OCI-LY3 (cell line): ENCODE data around the gene SLC8A1.

Experiments used
- H2AFZ ChIP-seq: fragments of 200-600, 300-600 bp; shearing (Covaris generic); 2 replicates; pipeline ENCODE4 v1.6.0; 2014; ENCODE audit warnings: antibody characterized with exemption, low read depth, low read length
- H3K27ac ChIP-seq: fragments of 200-600, 300-600 bp; sonication (generic); 2 replicates; pipeline ENCODE4 v1.5.1; 2014; ENCODE audit warnings: mild to moderate bottlenecking, low read length, moderate library complexity, mixed read lengths
- H3K27me3 ChIP-seq: fragments of 200-600, 300-600 bp; sonication (generic); 2 replicates; pipeline ENCODE4 v1.6.1; 2014; ENCODE audit warnings: low read depth, low read length, mixed read lengths
- H3K36me3 ChIP-seq: fragments of 200-600, 300-600 bp; sonication (generic); replicated peaks from 2 replicates; pipeline ENCODE3; 2014; ENCODE audit warnings: low read depth, low read length, mixed read lengths
- H3K4me1 ChIP-seq: fragments of 300-600, 200-600 bp; sonication (generic); 2 replicates; pipeline ENCODE4 v1.6.1; 2014; ENCODE audit warnings: low read length, mixed read lengths
- H3K4me2 ChIP-seq: fragments of 200-600, 300-600 bp; sonication (generic); 2 replicates; pipeline ENCODE4 v1.6.1; 2014; ENCODE audit warnings: low read length, mixed read lengths
- H3K4me3 ChIP-seq: fragments of 300-600, 200-600 bp; sonication (generic); 2 replicates; pipeline ENCODE4 v1.5.1; 2014; ENCODE audit warnings: antibody characterized with exemption, mild to moderate bottlenecking, low read length, moderate library complexity
- H3K79me2 ChIP-seq: fragments of 300-600, 200-600 bp; shearing (Covaris generic); 2 replicates; pipeline ENCODE4 v1.6.1; 2014; ENCODE audit warnings: mild to moderate bottlenecking, low read length, mixed read lengths
- H3K9ac ChIP-seq: fragments of 300-600, 200-600 bp; shearing (Covaris generic); 2 replicates; pipeline ENCODE4 v1.6.0; 2014; ENCODE audit warnings: mild to moderate bottlenecking, low read length, moderate library complexity
- H3K9me3 ChIP-seq: fragments of 200-600, 300-600 bp; shearing (Covaris generic); 2 replicates; pipeline ENCODE4 v1.6.1; 2014; ENCODE audit warnings: low read length, mixed read lengths; ENCODE audit not compliant: insufficient read depth
- H4K20me1 ChIP-seq: fragments of 200-600, 300-600 bp; sonication (generic); 2 replicates; pipeline ENCODE4 v1.6.1; 2016; ENCODE audit warnings: low read length, mixed read lengths; ENCODE audit not compliant: insufficient read depth
- CTCF ChIP-seq: fragments of 200-600, 300-600 bp; sonication (generic); IDR thresholded peaks from 2 replicates; pipeline ENCODE4 v1.5.1; 2014; ENCODE audit warnings: antibody characterized with exemption, low read length, low read depth
- EZH2phosphoT487 ChIP-seq: fragments of 200-600 bp; shearing (Covaris generic); IDR thresholded peaks from 2 replicates; pipeline ENCODE4 v1.6.1; 2018; ENCODE audit warnings: antibody characterized with exemption, mixed run types, low read depth

SLC8A1 gene

DNA sequence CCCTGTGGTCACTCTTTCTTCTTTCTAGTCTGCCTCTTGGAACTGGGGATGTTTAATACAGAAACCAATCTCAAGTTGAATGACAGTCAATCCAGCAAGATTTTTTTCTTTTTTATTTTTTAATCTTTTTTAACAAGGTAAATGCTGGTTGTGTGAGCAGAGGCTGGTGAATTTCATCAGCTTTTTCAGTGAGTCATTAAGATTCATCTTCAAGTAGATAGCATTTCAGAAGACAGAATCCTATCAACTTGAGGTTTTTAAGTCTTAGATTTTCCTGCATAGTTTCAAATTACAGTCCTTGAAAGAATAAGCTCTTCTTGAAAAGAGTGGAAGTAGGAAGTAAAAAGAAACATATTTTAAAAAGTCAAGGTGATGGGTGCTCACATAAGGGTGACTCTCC lies 12.4 kb downstream of the SLC8A1 start:
- TF ChIP-seq CTCF (no peak), EZH2phosphoT487 (no peak)
- no peak overlapping the region for H3K4me3 ChIP-seq
- H3K9ac ChIP-seq: no peak overlapping the region
- peaks cover 25% of the 10 kb centered on the region for H3K4me1 ChIP-seq
- H3K9me3 ChIP-seq: no peaks in the 10 kb centered on the region
- H3K36me3 ChIP-seq: no peaks in the 10 kb centered on the region
- H3K4me2 ChIP-seq: no peak overlapping the region
- H2AFZ ChIP-seq: no peak overlapping the region
- no peaks in the 10 kb centered on the region for H3K27me3 ChIP-seq
- no peaks in the 10 kb centered on the region for H3K79me2 ChIP-seq
- H3K27ac ChIP-seq: no peak overlapping the region
- H4K20me1 ChIP-seq: no peaks in the 10 kb centered on the region

GRCh38 chr2:40436093-40436475 lies 15.8 kb downstream of the SLC8A1 start:
- H3K4me1 ChIP-seq: peaks cover 21% of the 10 kb centered on the region
- no peaks in the 10 kb centered on the region for H3K79me2 ChIP-seq
- no peaks in the 10 kb centered on the region for H3K27me3 ChIP-seq
- H3K4me3 ChIP-seq: no peak overlapping the region
- H3K36me3 ChIP-seq: no peaks in the 10 kb centered on the region
- H2AFZ ChIP-seq: no peak overlapping the region
- H3K4me2 ChIP-seq: no peak overlapping the region
- no peaks in the 10 kb centered on the region for H3K9me3 ChIP-seq
- H3K27ac ChIP-seq: no peak overlapping the region
- H4K20me1 ChIP-seq: no peaks in the 10 kb centered on the region
- no peak for TF ChIP-seq CTCF
- TF ChIP-seq EZH2phosphoT487: no peak
- no peak overlapping the region for H3K9ac ChIP-seq

DNA sequence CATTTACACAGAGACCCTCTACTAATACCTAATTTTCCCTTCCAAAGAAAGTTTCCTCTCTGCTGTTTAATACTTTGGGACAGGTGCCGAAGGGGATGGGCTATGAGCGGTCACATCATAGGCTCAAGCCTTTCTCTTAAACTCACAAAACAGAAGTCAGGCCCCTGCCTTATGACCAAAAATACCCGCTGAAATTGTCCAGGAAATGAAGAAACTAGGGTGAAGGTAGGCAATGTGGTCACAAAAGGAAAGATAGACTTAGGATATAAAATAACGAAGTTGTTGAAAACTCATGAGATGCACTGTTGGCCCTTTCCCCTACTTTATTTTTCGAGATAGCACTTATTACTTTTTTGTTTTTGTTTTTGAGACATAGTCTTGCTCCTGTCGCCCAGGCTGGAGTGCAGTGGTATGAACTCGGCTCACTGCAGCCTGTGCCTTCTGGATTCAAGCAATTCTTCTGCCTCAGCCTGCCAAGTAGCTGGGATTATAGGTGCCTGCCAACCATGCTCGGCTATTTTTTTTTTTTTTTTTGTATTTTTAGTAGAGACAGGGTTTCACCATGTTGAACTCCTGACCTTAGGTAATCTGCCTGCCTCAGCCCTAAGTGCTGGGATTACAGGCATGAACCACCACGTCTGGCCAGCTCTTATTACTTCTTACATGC lies 16.3 kb downstream of the SLC8A1 start:
- Histone ChIP-seq H3K36me3 (no peaks in the 10 kb centered on the region), H3K9me3 (no peaks in the 10 kb centered on the region), H3K4me2 (no peak overlapping the region), H3K79me2 (no peaks in the 10 kb centered on the region), H3K27me3 (no peaks in the 10 kb centered on the region), H3K4me3 (no peak overlapping the region), H3K27ac (no peak overlapping the region), H2AFZ (no peak overlapping the region), H3K4me1 (peaks cover 15% of the 10 kb centered on the region), H3K9ac (no peak overlapping the region), H4K20me1 (no peaks in the 10 kb centered on the region)
- TF ChIP-seq EZH2phosphoT487: no peak
- no peak for TF ChIP-seq CTCF

GRCh38 chr2:40434731-40435271 lies 17.1 kb downstream of the SLC8A1 start:
- no peak for TF ChIP-seq CTCF
- TF ChIP-seq EZH2phosphoT487: no peak
- peaks cover 9% of the 10 kb centered on the region for H3K4me1 ChIP-seq
- no peak overlapping the region for H3K27ac ChIP-seq
- no peaks in the 10 kb centered on the region for H3K36me3 ChIP-seq
- H2AFZ ChIP-seq: no peak overlapping the region
- H3K4me3 ChIP-seq: no peak overlapping the region
- H3K9ac ChIP-seq: no peak overlapping the region
- no peaks in the 10 kb centered on the region for H3K27me3 ChIP-seq
- no peaks in the 10 kb centered on the region for H3K9me3 ChIP-seq
- no peaks in the 10 kb centered on the region for H4K20me1 ChIP-seq
- H3K4me2 ChIP-seq: no peak overlapping the region
- no peaks in the 10 kb centered on the region for H3K79me2 ChIP-seq
